ENCODE measurements around the gene SNCAIP. TPM values are rescaled to one million over a fixed set of nuclear protein-coding genes. Genes with fewer than 3 reads are reported as not detected.

SNCAIP gene
- total RNA-seq, 3 donors from 2014 or later (not counting 1 experiment from before 2014, with no cell fraction given): 0.73 TPM; not detected in 2

GRCh38 chr5:122468351-122469116 lies 156.5 kb downstream of the SNCAIP start:
- H3K27me3 ChIP-seq (ENCODE audit: control insufficient read depth, insufficient read depth, low read length): no peaks in the 10 kb centered on the region
- no peak for TF ChIP-seq CTCF (IDR thresholded peaks at IDR 0.05)
- no peaks in the 10 kb centered on the region for H3K9me3 ChIP-seq (ENCODE audit: control insufficient read depth, insufficient read depth, low read length)
- peaks cover 2 to 5% of the 10 kb centered on the region in 2 donors for H3K9me3 Mint-ChIP-seq
- H3K4me3 Mint-ChIP-seq: no peak overlapping the region
- no peak overlapping the region for H3K27ac ChIP-seq (ENCODE audit: low read length)
- H3K27me3 Mint-ChIP-seq (ENCODE audit: low read depth in 2 of 2): no peaks in the 10 kb centered on the region
- DNase-seq: no peak
- no peaks in the 10 kb centered on the region for H3K4me1 Mint-ChIP-seq
- H3K4me3 ChIP-seq (ENCODE audit: low read length): no peak overlapping the region
- no peaks in the 10 kb centered on the region for H3K4me1 ChIP-seq (ENCODE audit: control insufficient read depth, insufficient read depth, low read length)
- H3K27ac Mint-ChIP-seq: no peak overlapping the region
- H3K36me3 ChIP-seq (ENCODE audit: control insufficient read depth, insufficient read depth, low read length): no peaks in the 10 kb centered on the region
- intact Hi-C loops (cut with micrococcal nuclease): no loop called here
- ATAC-seq: no peak
- no peaks in the 10 kb centered on the region for H3K36me3 Mint-ChIP-seq
- WGBS (ENCODE audit: insufficient coverage): 58% methylated on average over 1 of the region's 2 CpGs

GRCh38 chr5:122469384-122469919 lies 157.4 kb downstream of the SNCAIP start:
- Histone ChIP-seq H3K36me3 (ENCODE audit: control insufficient read depth, insufficient read depth, low read length) (no peaks in the 10 kb centered on the region), H3K4me1 (ENCODE audit: control insufficient read depth, insufficient read depth, low read length) (no peaks in the 10 kb centered on the region), H3K27me3 (ENCODE audit: control insufficient read depth, insufficient read depth, low read length) (no peaks in the 10 kb centered on the region), H3K9me3 (ENCODE audit: control insufficient read depth, insufficient read depth, low read length) (no peaks in the 10 kb centered on the region), H3K27ac (ENCODE audit: low read length) (no peak overlapping the region), H3K4me3 (ENCODE audit: low read length) (no peak overlapping the region)
- Mint-ChIP-seq H3K4me3 (no peak overlapping the region), H3K9me3 (peaks cover 2 to 5% of the 10 kb centered on the region in 2 donors), H3K27me3 (ENCODE audit: low read depth in 2 of 2) (no peaks in the 10 kb centered on the region), H3K4me1 (no peaks in the 10 kb centered on the region), H3K27ac (no peak overlapping the region), H3K36me3 (no peaks in the 10 kb centered on the region)
- TF ChIP-seq CTCF (IDR thresholded peaks at IDR 0.05): no peak
- intact Hi-C loops (cut with micrococcal nuclease): no loop called here
- DNase-seq: no peak
- ATAC-seq: no peak
- WGBS (ENCODE audit: insufficient coverage): 92% methylated on average over 4 of the region's 5 CpGs

- H3K27ac Mint-ChIP-seq: no peak overlapping the region
- H3K27me3 ChIP-seq (ENCODE audit: control insufficient read depth, insufficient read depth, low read length): no peaks in the 10 kb centered on the region
- H3K36me3 Mint-ChIP-seq: no peaks in the 10 kb centered on the region
- 81% methylated on average over 1 of the region's 2 CpGs for whole genome bisulfite sequencing (ENCODE audit: insufficient coverage)
- no peaks in the 10 kb centered on the region for H3K9me3 ChIP-seq (ENCODE audit: control insufficient read depth, insufficient read depth, low read length)
- peaks cover 2 to 5% of the 10 kb centered on the region in 2 donors for H3K9me3 Mint-ChIP-seq
- H3K4me3 ChIP-seq (ENCODE audit: low read length): no peak overlapping the region
- H3K4me1 Mint-ChIP-seq: no peaks in the 10 kb centered on the region
- no peaks in the 10 kb centered on the region for H3K27me3 Mint-ChIP-seq (ENCODE audit: low read depth in 2 of 2)
- H3K4me1 ChIP-seq (ENCODE audit: control insufficient read depth, insufficient read depth, low read length): no peaks in the 10 kb centered on the region
- no peak overlapping the region for H3K27ac ChIP-seq (ENCODE audit: low read length)
- DNase-seq: no peak
- no peaks in the 10 kb centered on the region for H3K36me3 ChIP-seq (ENCODE audit: control insufficient read depth, insufficient read depth, low read length)
- no peak for TF ChIP-seq CTCF (IDR thresholded peaks at IDR 0.05)
- intact Hi-C loops (cut with micrococcal nuclease): no loop called here
- H3K4me3 Mint-ChIP-seq: no peak overlapping the region
- ATAC-seq: no peak
Observed at GRCh38 chr5:122470365-122470764, 158.3 kb downstream of the SNCAIP start.

Measured in natural killer cell (primary cell).